MV-4-11 (cell line): ENCODE results near the gene PADI2.
A peak's percentile ranks its signal among the peaks of the same experiment; 100 is the strongest.

Experiments used
- DNase-seq: peaks from one replicate; lab custom pipeline; 2025; lab: John Stamatoyannopoulos, UW

The PADI2 gene

DNA sequence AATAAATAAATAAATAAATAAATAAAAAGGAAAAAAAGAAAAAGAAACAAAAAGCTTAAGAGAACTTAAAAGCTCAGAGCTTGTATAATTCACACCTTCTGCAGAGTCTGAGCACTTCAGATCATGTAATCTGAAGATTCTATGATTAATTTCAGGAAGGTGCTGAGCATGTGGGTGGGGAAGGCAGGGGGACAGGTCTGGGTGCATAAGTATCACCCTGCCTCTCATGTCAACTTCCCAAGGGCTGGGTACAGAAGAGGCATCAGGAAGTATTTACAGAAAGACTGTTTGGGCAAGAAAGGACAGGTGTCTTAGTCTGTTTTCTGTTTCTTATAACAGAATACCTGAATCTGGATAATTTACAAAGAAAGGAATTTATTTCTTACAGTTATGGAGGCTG, 20.4 kb upstream of the PADI2 start:
- DNase-seq: no peak

DNA sequence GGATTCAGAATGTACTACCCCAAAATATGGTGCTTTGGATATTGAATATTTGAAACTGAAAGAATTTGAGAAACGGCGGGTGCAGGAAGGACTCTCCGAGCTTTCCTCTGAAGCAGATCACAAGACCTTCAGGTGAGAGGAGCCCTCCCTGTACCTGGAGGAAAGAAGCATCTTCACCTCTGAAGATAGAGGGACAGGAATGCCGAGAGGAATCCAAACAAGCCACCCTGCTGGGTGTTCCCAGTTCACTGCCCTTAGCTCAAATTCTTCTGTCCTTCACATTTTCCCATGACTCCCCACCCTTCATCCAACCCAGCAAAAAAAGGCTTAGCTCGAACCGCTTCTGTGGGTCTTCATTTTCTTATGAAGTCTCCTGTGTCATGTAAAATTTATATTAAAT, 18.2 kb upstream of the PADI2 start:
- DNase-seq: no peak

DNA sequence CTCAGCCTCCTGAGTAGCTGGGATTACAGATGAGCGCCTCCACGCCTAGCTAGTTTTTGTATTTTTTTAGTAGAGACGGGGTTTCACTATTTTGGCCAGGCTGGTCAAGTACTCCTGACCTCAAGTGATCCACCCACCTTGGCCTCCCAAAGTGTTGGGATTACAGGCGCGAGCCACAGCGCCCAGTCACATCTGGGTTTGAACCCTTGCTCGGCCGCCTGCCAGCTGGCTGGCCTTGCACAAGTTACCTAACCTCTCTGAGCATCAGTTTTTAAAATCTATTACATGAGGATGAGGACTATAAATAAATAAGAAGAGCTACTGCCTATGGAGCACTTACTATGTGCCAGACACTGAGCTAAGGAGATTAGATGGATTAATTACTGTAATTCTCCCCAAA, 17.7 kb upstream of the PADI2 start:
- peak; percentile 58 for DNase-seq

DNA sequence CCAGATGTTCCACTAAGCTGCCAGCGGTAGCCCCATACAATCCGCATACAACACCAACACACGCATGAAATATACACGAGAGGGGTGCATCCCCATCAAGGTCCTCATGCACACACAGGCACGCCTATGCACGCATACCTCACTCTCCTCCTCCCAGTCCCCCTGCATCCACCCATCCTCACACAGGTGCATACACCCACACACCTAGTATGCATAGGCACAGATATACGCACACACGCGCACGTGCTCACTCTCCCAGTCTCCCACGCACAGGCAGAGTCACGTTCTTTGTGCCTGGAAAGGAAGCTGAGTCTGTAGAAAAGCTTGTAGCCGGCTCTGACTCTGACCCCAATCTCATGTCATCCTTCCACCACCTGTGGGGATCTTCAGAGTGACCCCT, 16.9 kb upstream of the PADI2 start:
- DNase-seq: no peak

DNA sequence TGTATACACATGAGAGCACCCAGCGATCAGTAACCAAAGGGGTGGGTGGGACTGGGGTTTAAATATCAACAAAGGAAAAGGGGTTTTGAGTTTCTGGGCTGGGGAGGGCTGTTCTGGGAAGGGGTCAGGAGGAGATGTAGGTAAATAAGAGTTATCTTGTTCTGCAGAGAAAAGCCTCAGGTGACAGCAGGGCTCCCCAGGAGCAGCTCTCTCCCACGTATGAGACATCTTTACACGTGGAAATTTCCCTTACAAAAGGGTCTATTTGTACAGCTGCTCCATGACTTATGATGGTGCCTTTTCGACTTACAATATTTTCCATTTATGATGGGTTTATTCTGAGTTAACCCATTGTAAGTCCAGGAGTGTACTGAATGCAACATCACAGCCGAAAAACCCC, 16.3 kb upstream of the PADI2 start:
- DNase-seq: no peak

DNA sequence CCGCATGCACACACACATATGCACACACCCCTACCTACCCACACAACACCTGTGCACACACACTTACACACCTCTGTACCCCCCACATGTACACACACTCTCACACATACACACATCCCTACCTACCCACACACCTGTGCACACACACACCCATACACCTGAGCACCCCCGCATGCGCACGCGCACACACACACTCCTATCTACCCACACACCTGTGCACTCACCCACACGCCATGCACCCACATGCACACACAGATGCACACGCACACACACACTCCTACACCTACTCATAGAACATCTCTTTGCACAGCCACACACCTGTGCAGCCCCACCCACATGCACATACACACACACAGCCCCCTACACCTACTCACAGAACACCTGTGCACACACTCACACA, 15.5 kb upstream of the PADI2 start:
- DNase-seq: no peak

DNA sequence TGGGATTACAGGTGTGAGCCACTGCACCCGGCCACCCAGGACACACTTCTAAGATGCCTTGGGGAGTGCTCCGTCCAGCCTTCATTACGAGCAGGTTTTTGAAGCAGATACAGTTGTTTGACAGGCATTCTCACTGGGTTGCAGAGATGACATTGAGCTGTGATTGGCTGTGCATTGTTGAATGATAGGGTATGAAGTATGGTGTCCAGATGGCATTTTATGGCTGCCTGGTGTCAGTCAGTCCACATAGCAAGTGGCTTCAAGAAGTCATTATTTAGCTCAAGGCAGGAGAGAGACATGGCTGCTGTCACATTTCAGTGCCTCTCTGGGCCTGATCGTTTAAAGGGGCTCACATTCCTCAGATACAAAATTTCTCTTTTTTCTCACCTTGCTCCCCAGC, 14.8 kb upstream of the PADI2 start:
- no peak for DNase-seq

DNA sequence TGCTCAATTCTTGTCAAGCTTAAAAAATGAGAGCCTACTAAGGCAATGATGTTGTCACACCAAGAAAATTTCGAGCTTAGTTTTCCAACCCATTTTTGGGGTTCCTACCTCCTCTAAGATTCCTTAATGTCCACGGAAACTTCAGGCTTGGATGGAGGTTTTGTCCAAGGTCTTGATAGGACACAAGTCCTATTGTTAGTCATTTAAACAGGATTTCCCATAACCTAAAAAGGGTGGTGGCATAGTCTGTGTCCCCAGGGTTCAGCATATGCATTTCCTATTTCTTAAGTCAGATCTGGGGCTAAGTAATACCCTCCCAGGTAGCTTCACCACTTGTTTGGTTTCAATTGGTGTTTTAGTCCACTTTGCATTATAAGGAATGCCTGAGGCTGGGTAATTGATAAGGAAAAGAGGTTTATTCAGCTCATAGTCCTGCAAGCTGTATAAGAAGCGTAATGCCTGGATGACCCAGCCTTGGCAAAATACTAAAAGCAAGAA, 10.9 kb upstream of the PADI2 start:
- no peak for DNase-seq

DNA sequence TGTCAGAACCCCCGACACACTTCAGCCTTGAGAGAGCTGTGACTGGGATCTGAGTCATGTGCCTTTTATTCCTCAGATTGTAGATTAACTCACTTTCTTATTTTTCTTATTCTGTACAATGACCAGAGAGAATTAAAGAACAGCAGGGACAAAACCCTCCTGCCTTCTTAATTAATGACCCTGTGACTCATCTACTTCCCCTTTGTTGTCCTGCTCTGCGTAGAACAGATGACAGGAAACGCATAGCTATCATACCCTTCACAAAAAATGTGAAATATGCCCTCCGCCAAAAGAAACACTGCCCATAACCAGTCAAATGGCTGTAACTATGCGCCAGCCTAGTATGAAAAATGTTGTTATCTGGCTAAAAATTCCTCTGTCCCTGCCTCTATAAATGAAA, 9.1 kb upstream of the PADI2 start:
- DNase-seq: peak; percentile 86

DNA sequence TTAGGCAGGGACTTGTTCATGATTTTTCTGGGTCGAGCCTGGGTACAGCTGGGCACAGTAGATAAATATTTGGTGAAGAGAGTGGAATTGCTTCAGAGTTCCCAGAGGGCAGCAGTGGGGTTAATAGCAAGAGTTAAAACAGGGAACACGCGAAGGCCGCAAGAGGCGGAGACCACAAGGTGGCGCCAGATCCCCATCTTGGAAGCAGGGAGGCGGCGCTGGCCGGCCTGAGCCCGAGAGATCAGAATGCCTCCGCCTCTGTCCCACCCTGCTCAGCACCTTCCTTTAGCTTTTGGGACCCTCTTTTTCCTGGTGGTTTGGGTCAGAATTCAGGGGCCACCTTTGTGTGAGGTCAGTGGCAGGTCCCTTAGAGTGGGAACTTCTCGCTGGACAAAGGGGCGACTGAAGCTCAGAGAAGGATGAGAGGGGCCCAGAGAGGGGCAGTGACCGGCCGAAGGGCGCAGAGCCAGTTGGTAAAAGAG, 6.5 kb upstream of the PADI2 start:
- DNase-seq: peak; percentile 65

DNA sequence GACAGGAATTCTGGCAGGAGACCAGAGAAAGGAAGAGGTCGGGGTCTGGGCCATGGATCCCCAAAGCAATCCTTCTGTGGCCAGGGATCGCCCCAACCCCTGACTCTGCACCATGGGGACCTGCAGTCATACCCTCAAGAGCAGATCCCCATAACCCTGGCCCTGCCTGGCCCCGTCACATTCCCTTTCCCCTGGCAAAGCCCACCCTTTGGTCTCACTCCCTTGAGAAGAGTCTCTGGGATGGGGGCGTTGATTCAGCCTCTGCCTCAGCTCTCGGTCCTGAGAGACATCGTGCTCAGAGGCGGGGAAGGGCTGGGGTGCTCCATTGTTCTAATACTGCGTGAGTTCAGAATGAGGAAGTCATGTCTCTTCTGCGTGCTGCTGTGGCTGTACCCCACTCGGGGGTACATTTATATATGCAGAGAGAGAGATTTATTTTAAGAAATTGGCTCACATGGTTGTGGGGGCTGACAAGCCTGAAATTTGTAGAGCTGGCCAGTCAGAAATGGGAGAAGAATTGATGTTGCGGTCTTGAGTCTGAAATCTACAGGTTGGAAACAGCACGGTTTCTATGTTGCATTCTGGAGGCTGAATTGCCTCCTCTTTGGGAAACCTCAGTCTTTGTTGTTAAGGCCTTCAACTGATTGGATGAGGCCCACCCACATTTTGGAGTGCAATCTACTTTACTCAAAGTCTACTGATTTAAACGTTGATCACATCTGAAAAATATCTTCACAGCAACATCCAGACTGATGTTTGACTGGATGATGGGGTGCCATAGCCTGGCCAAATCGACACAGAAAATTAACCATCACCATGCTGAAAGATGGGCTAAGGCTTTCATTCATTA, 4.2 kb upstream of the PADI2 start:
- no peak for DNase-seq

DNA sequence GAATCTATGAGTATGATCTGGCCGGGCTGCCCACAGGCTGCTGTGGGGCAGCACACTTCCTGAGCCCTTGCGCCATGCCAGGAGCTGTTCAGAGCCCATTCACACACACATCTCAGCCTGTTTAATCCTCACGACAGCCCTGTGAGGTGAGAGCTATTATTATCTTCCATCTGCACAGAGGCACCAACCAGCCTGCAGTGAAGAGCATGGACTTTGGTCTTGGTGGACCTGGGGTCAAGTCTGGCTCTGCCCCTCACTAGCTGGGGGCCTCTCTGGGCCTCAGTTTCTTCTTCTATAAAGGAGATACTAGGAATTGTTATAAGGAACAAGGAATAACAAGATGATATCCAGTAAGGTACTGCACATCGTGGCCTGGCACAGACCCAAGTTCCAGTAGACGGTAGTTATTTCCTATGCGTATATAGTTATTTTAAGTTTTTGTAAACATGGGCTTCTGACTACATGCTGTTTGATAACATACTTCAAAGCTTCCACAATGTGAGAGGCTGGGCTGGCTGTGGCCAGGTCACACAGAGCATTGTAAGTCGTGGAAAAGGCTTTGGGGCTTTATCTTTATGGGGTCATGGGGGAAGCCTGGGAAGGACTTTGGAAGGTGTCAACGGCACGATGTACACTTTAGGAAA, 3.4 kb upstream of the PADI2 start:
- peak; percentile 45 for DNase-seq

DNA sequence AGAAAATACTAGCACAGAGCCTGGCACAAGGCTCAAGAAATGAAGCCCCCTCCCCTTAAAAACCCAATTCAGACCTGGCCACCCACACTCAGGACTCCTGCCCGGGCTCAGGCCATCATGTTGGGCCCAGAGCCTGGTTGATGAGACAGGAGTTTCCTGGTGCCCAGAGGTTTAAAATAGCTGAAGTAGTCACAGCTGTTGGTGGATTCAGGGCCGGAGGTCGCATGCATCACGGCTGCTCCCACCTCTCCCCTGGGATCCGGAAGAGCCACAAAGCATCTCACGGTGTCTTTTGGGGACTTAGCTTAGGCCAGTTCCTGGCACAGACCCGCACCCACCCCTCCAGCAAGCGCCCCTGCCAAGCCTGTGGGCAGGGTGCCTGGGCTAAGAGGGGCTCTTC, 2.6 kb upstream of the PADI2 start:
- no peak for DNase-seq

DNA sequence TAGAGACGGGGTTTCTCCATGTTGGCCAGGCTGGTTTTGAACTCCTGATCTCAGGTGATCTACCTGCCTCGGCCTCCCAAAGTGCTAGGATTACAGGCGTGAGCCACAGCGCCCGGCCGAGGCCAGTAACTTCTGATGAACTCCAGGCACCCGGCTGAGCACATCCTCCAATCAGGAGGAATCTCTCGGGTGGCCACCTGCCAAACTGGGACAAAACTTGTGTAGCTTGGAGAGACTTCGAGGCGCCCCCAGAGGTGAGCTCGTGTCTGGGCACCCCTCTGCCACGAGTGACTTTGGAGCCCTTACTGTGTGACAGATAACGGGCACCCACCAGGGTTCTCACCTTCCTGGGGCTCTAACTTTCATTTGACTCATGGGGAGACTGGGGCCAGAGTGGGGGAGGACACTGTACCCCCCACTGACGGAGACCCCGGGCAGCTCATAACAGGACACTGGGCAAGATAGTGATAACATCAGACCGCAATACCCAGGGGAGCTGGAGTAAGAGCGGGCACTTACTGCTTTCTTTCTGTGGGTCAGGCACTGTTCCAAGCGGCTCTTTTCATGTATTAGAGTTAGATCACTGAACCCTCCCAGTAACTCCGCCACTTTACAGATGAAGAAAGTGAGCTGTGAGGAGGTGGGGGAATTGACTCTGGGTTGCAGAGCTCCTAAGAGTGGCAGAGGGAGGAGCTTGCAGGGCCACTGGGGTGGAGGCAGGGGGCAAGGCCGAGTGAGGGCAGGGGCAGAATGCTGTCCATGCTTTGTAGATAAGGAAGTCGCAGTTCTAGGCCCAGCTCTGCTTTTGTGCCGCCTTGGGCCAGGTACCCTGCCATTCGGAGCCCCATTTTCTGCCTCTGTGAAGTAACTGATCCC, 1.9 kb upstream of the PADI2 start:
- peak; percentile 26 for DNase-seq

DNA sequence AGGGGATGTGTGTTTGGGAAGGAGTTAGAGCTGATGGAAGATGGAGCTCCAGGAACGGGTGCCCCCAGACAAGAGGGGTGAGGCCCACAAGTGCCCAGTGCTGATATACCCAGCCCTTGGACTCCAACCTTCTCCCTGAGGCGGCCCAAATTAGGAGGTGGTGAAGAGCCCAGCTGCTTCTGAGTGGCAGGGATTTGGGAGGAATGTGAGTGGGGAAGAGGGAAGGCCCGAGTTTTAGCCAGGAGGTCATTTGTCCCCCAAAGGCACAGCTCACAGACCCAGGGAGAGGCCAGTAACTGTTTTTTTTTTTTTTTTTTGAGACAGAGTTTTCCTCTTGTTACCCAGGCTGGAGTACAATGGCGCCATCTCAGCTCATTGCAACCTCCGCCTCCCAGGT, 1.2 kb upstream of the PADI2 start:
- no peak for DNase-seq

DNA sequence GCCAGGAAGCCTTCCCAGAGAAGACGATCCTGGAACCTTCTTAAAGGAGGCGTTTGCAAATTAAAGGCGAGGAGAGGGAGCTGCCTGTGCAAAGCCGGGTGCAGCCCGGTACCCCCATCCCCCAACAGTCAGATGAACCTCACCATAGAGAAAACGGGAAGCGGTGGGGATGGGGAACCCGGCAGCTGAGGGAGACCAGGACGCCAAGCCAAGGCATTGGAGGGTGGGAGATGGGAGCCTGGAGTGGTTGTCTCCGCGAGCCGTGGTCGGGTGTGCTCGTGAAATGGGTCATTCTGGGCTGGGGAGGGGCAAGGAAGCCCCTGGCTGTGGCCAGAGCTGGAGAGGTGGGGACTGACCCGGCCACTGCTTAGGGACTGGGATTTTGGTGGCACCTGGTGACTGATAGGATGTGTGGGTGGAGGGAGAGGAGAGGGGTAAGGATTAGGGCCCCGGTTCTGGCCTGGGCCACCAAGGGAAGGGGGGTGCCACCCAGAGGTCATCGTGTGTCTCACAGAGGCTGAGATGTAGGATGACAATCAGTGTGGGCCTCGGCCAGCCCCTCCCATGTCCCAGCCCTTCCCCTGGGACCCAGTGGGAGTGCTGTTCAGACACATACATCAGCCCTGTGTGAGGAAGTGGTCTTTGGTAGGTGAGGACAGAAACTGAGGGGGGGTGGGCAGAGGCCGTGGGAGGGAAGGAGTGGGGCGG, 676 bp upstream of the PADI2 start:
- peak; percentile 52 for DNase-seq

DNA sequence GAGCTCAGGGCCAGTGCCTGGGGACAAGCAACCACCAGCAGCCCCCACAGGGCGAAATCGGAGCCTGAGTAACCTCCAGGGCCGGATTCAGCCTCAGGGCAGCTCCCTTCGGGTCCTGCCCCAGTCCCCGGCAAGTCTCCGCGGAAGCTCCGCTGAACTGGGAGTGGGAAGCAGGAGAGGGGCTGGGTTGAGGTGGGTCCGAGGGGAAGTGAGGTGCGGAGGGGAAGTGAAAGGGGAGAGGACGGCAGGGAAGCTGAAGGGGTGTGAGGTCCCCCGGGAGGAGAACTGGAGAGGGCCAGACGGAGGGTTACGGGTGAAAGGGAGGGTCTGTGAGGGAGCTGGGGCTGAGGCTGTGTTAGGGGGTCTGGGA, 560 bp downstream of the PADI2 start:
- no peak for DNase-seq

DNA sequence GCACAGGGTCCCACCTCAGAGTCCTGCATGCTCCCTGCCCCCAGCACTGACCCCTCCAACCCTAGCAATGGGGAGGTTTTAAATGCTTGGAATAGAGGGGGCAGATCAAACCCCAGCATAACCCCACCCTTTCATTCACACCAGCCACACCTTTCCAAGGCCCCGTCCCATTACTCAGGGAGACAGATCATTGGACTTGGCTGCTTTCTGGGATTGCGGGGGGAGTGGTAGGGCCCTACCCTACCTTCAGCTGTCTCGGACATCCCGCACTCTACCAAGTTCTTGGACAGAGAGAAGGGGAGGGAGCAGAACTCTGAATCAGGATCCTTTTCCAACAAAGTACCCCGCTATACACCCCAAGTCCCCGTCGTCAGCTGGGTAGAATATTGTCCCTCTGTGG, 983 bp downstream of the PADI2 start:
- no peak for DNase-seq

DNA sequence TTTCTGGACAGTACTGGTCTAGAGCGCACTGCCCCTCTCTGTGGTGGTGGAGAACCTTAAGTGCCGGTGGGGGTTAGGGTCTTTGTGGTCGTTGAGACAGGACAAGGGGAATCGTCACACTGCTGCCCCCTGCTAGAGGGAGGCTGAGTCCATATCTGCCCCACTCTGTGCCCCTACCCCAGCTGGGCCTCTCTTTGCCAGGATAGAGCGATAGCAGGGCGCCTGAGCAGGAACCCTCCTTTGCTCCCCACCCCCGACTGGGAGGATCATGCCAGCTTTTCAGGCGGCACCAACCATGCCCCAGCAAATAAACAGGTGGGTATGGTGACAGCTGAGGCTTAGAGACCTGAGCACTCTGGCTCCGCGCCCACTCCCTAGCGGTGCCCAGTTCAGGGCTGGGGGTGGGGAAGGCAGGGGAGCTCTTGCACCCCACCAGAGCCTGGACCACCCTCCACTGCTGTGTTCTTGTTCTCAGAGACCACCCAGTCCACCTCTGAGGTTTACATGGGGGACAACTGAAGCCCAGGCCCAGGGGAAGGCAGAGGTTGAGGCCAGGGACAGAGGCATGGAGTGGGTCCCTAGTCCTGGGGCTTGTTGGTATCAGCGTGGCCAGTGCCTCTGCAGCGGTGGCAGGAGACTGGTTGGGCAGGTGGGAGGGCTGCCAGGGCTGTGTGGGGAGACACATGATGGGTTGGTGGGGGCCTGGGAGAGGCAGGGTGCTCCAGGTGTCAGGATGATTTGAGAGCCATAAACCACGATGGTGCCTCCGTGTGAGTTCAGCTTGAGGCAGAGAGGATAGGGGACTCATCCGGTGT, 1.6 kb downstream of the PADI2 start:
- no peak for DNase-seq

DNA sequence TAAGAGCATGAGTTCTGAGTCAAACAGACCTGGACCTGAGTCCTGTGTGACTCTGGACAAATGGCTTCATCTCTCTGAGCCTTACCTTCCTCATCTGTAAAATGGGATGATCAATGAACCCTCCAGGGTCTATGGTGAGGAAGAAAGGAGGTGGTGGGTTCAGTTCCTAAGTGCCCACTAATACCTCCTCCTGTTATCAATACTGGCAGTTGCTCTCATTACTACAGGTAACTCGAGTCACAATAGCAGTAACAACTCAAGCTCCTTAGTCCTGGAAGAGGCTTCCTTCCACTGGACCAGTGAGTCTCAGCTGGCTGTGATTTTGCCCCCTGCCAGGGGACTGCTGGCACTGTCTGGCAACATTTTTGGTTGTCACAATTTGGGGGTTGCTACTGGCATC, 2.6 kb downstream of the PADI2 start:
- DNase-seq: no peak

DNA sequence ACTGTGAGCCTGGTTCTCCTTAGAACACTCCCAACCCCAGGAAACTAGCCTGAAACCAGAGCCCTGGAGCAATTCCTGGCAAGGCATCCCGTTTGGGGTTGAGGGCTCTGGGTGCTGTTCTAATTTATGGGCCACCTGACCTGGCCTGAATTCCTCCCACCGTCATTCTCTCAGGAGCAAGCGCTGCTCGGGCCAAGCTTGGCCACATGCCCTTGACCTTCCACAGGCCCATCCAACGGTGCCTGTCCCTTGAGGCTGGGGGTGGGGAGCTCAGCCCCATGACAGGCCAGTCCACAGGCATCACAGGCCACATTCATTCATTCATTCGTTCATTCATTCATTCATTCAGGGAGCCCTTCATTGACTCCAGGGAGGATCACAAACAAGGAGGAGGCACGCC, 5.3 kb downstream of the PADI2 start:
- DNase-seq: no peak
